GM12891 (cell line): ENCODE data around the gene C1orf94.

Experiments used
- DNase-seq: peaks from one replicate; pipeline ENCODE4 v3.0.0; 2011; ENCODE audit warnings: low spot score; ENCODE audit not compliant: insufficient read length
- FAIRE-seq: peaks from 2 replicates; lab custom pipeline; 2011; peaks lifted over from hg19 to GRCh38; lab: Jason Lieb, UNC
- PAX5 ChIP-seq: IDR thresholded peaks from 2 replicates; pipeline ENCODE4 v1.6.1; 2011; ENCODE audit warnings: low read length, moderate library complexity, mild to moderate bottlenecking; ENCODE audit not compliant: insufficient read depth, severe bottlenecking
- POLR2A ChIP-seq: IDR thresholded peaks from 2 replicates; pipeline ENCODE4 v1.6.1; 2011; ENCODE audit warnings: low read depth, low read length, control low read depth
- POLR2AphosphoS5 ChIP-seq: IDR thresholded peaks from 2 replicates; pipeline ENCODE4 v1.6.1; 2011; ENCODE audit warnings: low read depth, low read length, control low read depth
- POU2F2 ChIP-seq: IDR thresholded peaks from 2 replicates; pipeline ENCODE4 v1.6.1; 2011; ENCODE audit warnings: low read depth, mild to moderate bottlenecking, control low read depth, low read length, moderate library complexity
- SPI1 ChIP-seq: IDR thresholded peaks from 2 replicates; pipeline ENCODE4 v1.6.1; 2011; ENCODE audit warnings: low read depth, low read length, control low read depth
- TAF1 ChIP-seq: IDR thresholded peaks from 2 replicates; pipeline ENCODE4 v1.6.1; 2011; ENCODE audit warnings: low read depth, low read length, control low read depth

Gene C1orf94

DNA sequence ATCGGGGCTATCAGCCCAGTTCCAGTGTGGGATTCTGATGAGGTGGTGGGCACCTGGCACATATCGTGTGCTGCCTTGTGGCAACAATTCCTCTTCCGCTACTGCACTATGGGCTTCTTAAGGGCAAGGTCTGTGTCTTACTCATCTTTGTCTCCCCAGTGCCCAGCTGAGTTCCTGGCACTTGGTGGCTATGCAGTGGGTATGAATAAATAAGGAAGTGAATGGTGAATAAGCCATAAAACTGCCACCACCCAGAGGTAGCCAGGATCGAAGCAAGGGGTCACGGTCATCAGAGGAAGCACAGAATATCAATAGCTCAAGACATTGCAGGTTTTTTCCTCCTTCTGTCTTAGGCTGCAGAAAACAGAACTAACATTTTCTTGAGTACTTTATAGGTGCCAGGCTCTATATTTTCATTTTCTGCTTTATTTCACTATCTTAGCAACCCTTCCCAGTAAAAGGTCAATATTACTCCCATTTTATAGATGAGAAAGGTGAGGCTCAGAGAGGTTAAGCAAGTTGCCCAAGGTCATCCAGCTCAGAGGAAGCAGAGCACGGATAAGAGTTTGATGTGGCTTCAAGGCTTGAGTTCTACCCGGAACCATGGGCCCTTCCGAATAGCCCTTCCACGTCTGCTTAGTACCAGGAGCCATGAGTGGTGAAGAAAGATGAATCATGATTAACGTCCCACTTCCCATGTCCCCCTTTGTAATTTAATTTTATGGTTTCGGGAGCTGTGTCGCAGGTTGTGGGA lies 10.2 kb downstream of the C1orf94 start:
- FAIRE-seq (no peak), DNase-seq (no peak)
- TF ChIP-seq POLR2AphosphoS5 (no peak), POU2F2 (no peak), POLR2A (no peak), PAX5 (no peak), TAF1 (no peak), SPI1 (no peak)

DNA sequence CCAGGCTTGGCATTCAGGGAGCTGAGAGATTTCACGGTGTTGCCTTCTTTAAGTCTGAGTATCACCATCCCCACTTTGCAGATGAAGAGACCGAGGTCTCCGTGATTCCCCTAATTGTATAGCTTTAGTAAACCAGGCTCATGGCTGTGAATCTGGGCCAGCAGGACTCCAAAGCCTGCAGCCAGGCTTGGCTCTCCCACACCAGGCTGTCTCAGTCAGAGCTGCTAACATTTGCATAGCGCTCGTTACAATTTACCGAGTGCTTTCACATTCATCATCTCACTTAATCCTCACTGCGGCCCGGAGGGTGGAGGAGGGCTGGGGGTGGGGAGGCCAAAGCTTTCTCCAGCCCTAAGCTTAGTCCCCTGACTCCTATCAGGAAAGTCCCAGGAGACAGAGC lies 11.7 kb downstream of the C1orf94 start:
- DNase-seq (no peak), FAIRE-seq (no peak)
- no peak for TF ChIP-seq PAX5
- no peak for TF ChIP-seq POLR2A
- no peak for TF ChIP-seq SPI1
- TF ChIP-seq POU2F2, result no peak
- no peak for TF ChIP-seq TAF1
- TF ChIP-seq POLR2AphosphoS5, result no peak

DNA sequence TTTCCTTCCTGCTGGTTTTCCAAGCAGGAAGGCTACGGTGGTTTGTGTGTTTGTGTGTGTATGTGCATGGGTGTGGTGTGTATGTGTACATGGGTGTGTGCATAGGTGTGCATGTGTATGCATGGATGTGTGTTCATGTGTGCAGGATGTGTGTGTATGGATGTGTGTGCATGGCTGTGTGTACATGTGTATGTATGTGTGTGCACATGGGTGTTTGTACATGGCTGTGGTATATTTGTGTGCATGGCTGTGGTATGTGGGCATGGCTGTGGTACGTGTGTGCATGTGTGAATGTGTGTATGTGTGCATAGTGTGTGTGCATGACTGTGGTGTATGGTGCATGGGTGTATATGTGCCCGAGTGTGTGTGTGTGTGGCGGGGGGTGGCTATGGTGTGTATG lies 12.3 kb downstream of the C1orf94 start:
- FAIRE-seq (no peak), DNase-seq (no peak)
- no peak for TF ChIP-seq POU2F2
- no peak for TF ChIP-seq TAF1
- TF ChIP-seq POLR2AphosphoS5, result no peak
- no peak for TF ChIP-seq POLR2A
- no peak for TF ChIP-seq SPI1
- no peak for TF ChIP-seq PAX5

DNA sequence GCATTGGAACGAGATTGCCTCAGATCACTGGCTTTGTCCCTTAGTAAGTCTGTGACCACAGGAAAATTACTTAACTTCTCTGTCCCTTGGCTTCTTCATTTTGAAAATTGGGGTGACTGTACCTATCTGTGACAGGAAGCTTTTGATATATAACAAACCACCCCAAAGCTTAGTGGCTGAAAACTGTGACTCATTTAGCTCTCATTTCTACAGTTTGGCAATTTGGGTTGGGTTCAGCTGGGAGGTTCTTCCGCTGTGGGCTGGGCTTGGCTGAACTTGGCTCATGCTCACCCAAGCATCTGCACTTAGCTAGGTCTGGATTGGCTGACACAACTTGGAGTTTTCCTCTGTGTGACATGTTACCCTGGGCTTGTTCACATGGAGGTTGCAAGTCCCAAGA lies 14.0 kb downstream of the C1orf94 start:
- FAIRE-seq (no peak), DNase-seq (no peak)
- no peak for TF ChIP-seq TAF1
- no peak for TF ChIP-seq POU2F2
- no peak for TF ChIP-seq POLR2AphosphoS5
- no peak for TF ChIP-seq SPI1
- TF ChIP-seq PAX5, result no peak
- TF ChIP-seq POLR2A, result no peak

DNA sequence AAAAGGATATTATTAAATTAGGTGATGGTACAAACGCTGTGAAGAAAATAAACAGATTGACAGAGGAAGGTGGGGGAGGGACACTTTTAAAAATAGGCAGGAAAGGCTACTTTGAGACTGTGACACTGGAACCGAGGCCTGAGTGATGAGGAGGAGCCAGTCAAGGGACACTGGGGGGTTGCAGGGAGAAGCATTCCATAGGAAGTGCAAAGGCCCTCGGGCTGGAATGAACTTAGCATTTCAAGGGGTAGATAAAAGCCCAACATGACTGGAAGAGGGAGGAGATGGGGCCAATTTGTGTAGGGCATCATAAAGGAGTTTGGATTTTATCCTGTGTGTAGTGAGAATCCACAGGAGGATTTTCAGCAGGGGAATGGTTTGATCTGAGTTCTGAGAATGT lies 15.9 kb downstream of the C1orf94 start:
- FAIRE-seq, result no peak
- TF ChIP-seq PAX5 (no peak), POLR2A (no peak), SPI1 (no peak), POU2F2 (no peak), TAF1 (no peak), POLR2AphosphoS5 (no peak)

DNA sequence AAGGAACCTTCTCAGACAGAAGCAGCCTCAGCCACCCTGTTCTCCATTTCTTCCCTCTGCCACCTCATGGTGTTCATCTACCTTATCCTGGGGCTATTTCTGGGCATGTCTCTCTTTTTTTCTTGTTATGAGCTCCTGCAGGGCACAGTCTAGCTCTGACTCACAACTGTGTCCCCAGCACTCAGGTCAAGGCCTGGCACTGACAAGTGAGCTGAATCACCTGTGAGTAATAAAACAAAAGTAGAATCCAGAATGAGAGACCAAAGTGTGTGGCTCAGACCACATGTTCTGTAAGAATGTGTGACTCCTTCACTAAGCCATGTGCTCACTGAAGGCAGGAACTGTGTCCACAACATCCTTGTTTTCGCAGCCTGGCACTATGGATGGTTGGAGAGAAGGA lies 23.2 kb downstream of the C1orf94 start:
- FAIRE-seq (no peak), DNase-seq (no peak)
- no peak for TF ChIP-seq POLR2AphosphoS5
- TF ChIP-seq POU2F2, result no peak
- TF ChIP-seq PAX5, result no peak
- no peak for TF ChIP-seq SPI1
- no peak for TF ChIP-seq POLR2A
- no peak for TF ChIP-seq TAF1

More for the DNA sequence above, 15.9 kb downstream of the C1orf94 start:
- no peak for DNase-seq

DNA sequence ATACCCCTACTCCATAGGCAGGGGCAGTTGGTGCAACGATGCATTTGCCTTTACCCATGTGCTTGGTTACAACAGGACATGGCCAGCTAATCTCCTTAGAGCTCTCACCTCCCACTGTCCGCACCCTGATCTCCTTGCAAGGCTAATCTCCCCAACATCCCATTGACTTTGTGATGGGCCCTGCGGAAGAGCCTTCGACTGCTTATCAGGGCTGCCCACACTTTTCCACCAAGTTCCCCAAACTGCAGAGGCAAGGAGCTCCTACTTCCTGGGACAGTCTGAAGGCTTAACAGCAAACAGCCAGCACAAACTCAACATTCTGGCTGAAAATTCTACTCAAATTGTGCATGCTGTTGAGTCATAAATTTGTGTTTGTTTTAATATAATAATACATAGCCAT lies 36.0 kb downstream of the C1orf94 start:
- DNase-seq (no peak), FAIRE-seq (no peak)

DNA sequence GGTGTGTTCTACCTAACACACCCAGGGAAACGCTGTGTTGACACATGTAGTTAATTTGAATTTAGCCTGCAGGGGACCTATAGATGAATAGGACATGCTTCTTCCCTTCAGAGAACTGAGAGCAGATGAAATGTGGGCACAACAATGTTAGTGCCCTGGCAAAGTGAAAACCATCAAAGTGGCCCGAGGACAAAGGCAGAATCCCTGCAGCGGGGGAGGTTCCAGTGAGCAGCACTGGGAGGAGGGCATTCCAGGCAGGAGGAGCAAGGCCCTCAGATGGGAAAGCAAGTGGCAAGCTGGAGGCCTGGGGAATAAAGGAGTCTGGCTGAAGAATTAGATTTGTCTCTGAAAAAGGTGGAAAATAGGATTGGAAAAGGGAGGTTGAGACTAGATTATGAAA lies 37.2 kb downstream of the C1orf94 start:
- DNase-seq, result no peak
- FAIRE-seq, result no peak
- TF ChIP-seq PAX5 (no peak), POLR2A (no peak), SPI1 (no peak), POLR2AphosphoS5 (no peak), TAF1 (no peak), POU2F2 (no peak)

More for the DNA sequence above, 36.0 kb downstream of the C1orf94 start:
- TF ChIP-seq POU2F2, result no peak
- TF ChIP-seq TAF1, result no peak
- TF ChIP-seq POLR2A, result no peak
- no peak for TF ChIP-seq SPI1
- TF ChIP-seq PAX5, result no peak
- TF ChIP-seq POLR2AphosphoS5, result no peak

DNA sequence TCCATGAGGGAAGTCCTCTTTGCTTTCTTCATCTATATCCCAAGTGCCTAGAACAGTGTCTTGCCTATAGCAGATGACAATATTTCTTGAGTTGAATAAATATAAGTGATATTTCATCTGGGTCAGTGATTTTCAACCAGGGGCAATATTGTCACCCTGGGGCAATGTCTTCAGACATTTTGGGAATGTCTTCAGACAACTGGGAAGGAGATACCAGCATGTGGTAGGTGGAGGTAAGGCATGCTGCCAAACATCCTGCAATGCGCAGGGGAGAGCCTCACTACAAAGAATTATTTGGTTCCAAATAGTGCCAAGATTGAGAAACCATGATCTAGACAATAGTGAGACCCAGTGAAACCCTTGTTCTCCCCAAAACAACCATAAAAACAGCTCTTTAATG lies 54.7 kb downstream of the C1orf94 start:
- DNase-seq (no peak), FAIRE-seq (no peak)
- TF ChIP-seq SPI1, result no peak
- TF ChIP-seq POLR2AphosphoS5, result no peak
- TF ChIP-seq TAF1, result no peak
- TF ChIP-seq POLR2A, result no peak
- no peak for TF ChIP-seq PAX5
- TF ChIP-seq POU2F2, result no peak
